ENCODE results near the gene INO80B. TPM values are rescaled to one million over a fixed set of nuclear protein-coding genes. Genes with fewer than 3 reads are reported as not detected.

The INO80B gene
- total and polyA plus RNA-seq, 2 donors (not counting 1 experiment from before 2014, with no cell fraction given) = 30.4 to 78.6 TPM

GRCh38 chr2:74502147-74502719 lies 47.3 kb downstream of the INO80B start:
- Mint-ChIP-seq H3K27ac (peak overlapping the region; percentile 59), H3K27me3 (peaks cover 65% of the 10 kb centered on the region), H3K4me1 (peaks cover 74% of the 10 kb centered on the region), H3K9me3 (ENCODE audit: insufficient read depth) (no peaks in the 10 kb centered on the region), H3K4me3 (peak overlapping the region; percentile 86)
- peak overlapping the region; percentile 67 for H3K9ac ChIP-seq (ENCODE audit: low read length)
- TF ChIP-seq EZH2 (IDR thresholded peaks at IDR 0.05; ENCODE audit: borderline replicate concordance, insufficient read depth, low read depth, low read length, poor library complexity, severe bottlenecking) = no peak
- TF ChIP-seq, protein P1, sequence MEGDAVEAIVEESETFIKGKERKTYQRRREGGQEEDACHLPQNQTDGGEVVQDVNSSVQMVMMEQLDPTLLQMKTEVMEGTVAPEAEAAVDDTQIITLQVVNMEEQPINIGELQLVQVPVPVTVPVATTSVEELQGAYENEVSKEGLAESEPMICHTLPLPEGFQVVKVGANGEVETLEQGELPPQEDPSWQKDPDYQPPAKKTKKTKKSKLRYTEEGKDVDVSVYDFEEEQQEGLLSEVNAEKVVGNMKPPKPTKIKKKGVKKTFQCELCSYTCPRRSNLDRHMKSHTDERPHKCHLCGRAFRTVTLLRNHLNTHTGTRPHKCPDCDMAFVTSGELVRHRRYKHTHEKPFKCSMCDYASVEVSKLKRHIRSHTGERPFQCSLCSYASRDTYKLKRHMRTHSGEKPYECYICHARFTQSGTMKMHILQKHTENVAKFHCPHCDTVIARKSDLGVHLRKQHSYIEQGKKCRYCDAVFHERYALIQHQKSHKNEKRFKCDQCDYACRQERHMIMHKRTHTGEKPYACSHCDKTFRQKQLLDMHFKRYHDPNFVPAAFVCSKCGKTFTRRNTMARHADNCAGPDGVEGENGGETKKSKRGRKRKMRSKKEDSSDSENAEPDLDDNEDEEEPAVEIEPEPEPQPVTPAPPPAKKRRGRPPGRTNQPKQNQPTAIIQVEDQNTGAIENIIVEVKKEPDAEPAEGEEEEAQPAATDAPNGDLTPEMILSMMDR (IDR thresholded peaks at IDR 0.05) = no peak
- H4K20me1 ChIP-seq (ENCODE audit: control insufficient read depth, insufficient read depth, low read length, poor library complexity, severe bottlenecking) = no peaks in the 10 kb centered on the region
- POLR2A ChIA-PET = interaction anchor here (1.6 kb wide), 1 partner anchor 45 kb away, joined by 3 read pairs; no protein-coding TSS in a partner anchor
- DNase-seq (no peak), ATAC-seq (ENCODE audit: low read depth) (no peak)
- H3K9me3 ChIP-seq (ENCODE audit: control extremely low read depth in 1 of 3, control insufficient read depth in 2 of 3, insufficient read depth in 1 of 3, low read length in 2 of 3) = peaks cover 0 to 31% (median 0%) of the 10 kb centered on the region in 3 donors
- H3K4me3 ChIP-seq (ENCODE audit: control extremely low read depth in 1 of 5, extremely low read depth in 1 of 5, insufficient read depth in 1 of 5, low read depth in 2 of 5, low read length in 4 of 5) = peak overlapping the region in 4 of 5 experiments; percentile 46 to 67 (median 54)
- no peak overlapping the region for H3K27ac ChIP-seq (ENCODE audit: low read length in 2 of 2)
- H3K79me2 ChIP-seq (ENCODE audit: control insufficient read depth, insufficient read depth, low read length) = peaks cover 8% of the 10 kb centered on the region
- CTCF ChIA-PET = interaction anchor here (1.0 to 3.0 kb wide), 4 partner anchors 12 to 84 kb away, joined by 3 to 16 read pairs (median 9); partner anchors contain the start of genes CCDC142 and TTC31
- H3K4me2 ChIP-seq (replicated peaks; ENCODE audit: low read depth, low read length, poor library complexity, severe bottlenecking) = peak overlapping the region; percentile 94
- H2AFZ ChIP-seq (ENCODE audit: insufficient read depth, low read depth, low read length, poor library complexity, severe bottlenecking) = peak overlapping the region; percentile 73
- peaks cover 0 to 10% of the 10 kb centered on the region in 2 experiments for H3K36me3 ChIP-seq (replicated peaks in 1 of 2; ENCODE audit: control extremely low read depth in 1 of 2, control insufficient read depth in 1 of 2, extremely low read depth in 1 of 2, insufficient read depth in 2 of 2, low read length in 1 of 2)
- WGBS (ENCODE audit: insufficient coverage) = 16% methylated on average over 20 of the region's 32 CpGs
- intact Hi-C loops (cut with micrococcal nuclease) = no loop called here
- H3K27me3 ChIP-seq (replicated peaks in 1 of 4; ENCODE audit: control extremely low read depth in 1 of 4, control insufficient read depth in 3 of 4, insufficient read depth in 4 of 4, low read length in 3 of 4) = peaks cover 0 to 87% (median 37%) of the 10 kb centered on the region in 4 experiments
- peaks cover 60 to 62% of the 10 kb centered on the region in 2 donors for H3K4me1 ChIP-seq (ENCODE audit: control insufficient read depth in 2 of 2, insufficient read depth in 2 of 2, low read length in 2 of 2)

All from B cell (primary cell).